SJCRH30 (cell line): ENCODE measurements around the gene ANKRD42. TPM values are rescaled to one million over a fixed set of nuclear protein-coding genes. Genes with fewer than 3 reads are reported as not detected.

Experiments
- DNase-seq, 2 experiments: peaks; one replicate each; pipeline ENCODE4 v3.0.0-alpha.2; 2015 to 2020
- H3K27ac ChIP-seq: fragments of 250-450 bp; sonication (Bioruptor Pico); 2 replicates; pipeline ENCODE4 v1.5.1; 2020; ENCODE audit warnings: mild to moderate bottlenecking, moderate library complexity
- H3K27me3 ChIP-seq: fragments of 250-450 bp; sonication (Bioruptor Pico); 2 replicates; pipeline ENCODE4 v1.5.1; 2020; ENCODE audit warnings: mild to moderate bottlenecking, moderate library complexity
- H3K36me3 ChIP-seq: fragments of 250-450 bp; sonication (Bioruptor Pico); 2 replicates; pipeline ENCODE4 v1.5.1; 2020; ENCODE audit warnings: mild to moderate bottlenecking, moderate library complexity
- H3K4me1 ChIP-seq: fragments of 250-450 bp; sonication (Bioruptor Pico); 2 replicates; pipeline ENCODE4 v1.5.1; 2020; ENCODE audit warnings: mild to moderate bottlenecking, moderate library complexity
- H3K4me3 ChIP-seq: fragments of 250-450 bp; sonication (Bioruptor Pico); 2 replicates; pipeline ENCODE4 v1.5.1; 2020; ENCODE audit warnings: mild to moderate bottlenecking, moderate library complexity
- H3K9me3 ChIP-seq: fragments of 250-450 bp; sonication (Bioruptor Pico); replicated peaks from 2 replicates; pipeline ENCODE4 v1.5.1; 2020; ENCODE audit warnings: mild to moderate bottlenecking, moderate library complexity
- total RNA-seq: library from RNA; depleted of rRNA; stranded (reverse); fragments of >200 nt; shearing (Covaris generic); gene quantifications from 2 replicates; pipeline ENCODE4 v1.2.3, GENCODE V29; 2014; rRNA removed

The ANKRD42 gene
- total RNA-seq, 1 experiment from 2014 or later = 2.6 TPM

DNA sequence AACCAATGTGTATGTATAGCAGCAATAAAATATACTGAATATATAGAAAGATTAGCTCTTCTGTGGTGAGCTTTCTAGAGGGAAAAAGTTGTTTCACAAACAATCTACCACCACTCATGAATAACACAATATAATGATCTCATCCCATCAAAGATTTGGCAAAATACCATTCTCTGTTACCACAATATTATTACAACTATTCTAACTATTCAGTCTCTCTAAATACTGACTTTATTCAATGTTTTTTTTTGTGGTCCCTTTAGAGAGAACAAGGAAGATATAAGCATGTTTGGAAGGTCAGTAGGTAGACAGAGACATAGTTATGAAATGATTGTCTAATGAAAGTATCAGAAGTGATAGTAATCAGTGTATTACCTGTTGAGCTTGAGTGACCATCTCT, 84.8 kb downstream of the ANKRD42 start:
- Histone ChIP-seq H3K27me3 (no peaks in the 10 kb centered on the region), H3K27ac (no peak overlapping the region), H3K4me3 (no peak overlapping the region), H3K36me3 (peaks cover 62% of the 10 kb centered on the region), H3K4me1 (no peaks in the 10 kb centered on the region; the same call in 1 of the 2 replicates), H3K9me3 (no peaks in the 10 kb centered on the region)
- DNase-seq = no peak

DNA sequence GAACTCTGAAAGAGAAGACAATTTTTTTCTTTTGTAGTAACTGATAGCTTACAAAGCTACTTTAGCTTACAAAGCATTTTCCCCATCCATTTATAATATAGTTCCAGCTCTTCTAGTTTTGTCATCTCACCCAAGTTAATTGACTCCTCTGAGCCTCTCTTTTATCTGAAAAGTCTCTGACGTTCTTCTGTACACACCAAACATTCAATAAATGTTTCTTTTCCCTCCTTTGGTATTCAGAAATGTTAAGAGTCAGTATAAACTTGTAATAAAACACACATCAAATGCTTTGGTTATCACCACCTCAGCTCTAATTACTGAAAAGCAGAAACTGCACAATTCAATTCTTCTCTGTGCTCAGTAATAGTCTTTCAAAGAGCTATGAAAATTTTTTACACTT, 86.7 kb downstream of the ANKRD42 start:
- DNase-seq = no peak
- Histone ChIP-seq H3K4me3 (no peak overlapping the region), H3K27ac (no peak overlapping the region), H3K36me3 (peaks cover 44% of the 10 kb centered on the region), H3K9me3 (no peaks in the 10 kb centered on the region), H3K4me1 (peaks cover 10% of the 10 kb centered on the region), H3K27me3 (no peaks in the 10 kb centered on the region)

DNA sequence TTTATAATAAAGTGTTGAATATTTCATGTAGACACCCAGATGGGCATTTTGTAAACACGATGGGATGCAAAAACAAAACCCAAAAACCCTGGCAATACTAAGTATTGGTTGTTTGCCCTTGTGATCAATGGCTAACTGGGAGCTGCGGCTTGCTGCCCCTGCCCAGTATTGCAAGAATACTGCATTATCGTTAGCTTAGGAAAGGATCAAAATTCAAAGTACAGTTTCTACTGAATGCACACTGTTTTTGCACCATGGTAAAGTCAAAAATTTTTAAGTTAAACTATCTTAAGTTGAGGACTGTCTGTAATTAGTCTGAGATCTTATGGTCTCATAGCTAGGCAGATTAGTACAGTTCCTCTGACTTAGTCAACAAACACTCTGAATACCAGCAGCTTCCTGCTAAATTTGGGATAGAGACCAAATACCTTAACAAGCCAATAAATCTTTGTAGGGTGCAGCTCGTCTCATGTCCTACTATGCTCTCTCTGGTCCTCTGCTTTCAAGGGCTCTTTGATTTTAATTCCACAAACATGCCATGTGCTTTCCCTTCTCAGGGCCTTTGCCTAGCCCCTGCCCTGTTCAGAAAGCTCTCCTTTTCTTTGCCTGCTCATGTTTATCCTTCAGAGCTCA, 88.7 kb downstream of the ANKRD42 start:
- H3K9me3 ChIP-seq = no peaks in the 10 kb centered on the region
- H3K36me3 ChIP-seq = peaks cover 25% of the 10 kb centered on the region
- H3K4me3 ChIP-seq = no peak overlapping the region
- peaks cover 10% of the 10 kb centered on the region for H3K4me1 ChIP-seq
- no peak for DNase-seq
- H3K27me3 ChIP-seq = no peaks in the 10 kb centered on the region
- no peak overlapping the region for H3K27ac ChIP-seq

DNA sequence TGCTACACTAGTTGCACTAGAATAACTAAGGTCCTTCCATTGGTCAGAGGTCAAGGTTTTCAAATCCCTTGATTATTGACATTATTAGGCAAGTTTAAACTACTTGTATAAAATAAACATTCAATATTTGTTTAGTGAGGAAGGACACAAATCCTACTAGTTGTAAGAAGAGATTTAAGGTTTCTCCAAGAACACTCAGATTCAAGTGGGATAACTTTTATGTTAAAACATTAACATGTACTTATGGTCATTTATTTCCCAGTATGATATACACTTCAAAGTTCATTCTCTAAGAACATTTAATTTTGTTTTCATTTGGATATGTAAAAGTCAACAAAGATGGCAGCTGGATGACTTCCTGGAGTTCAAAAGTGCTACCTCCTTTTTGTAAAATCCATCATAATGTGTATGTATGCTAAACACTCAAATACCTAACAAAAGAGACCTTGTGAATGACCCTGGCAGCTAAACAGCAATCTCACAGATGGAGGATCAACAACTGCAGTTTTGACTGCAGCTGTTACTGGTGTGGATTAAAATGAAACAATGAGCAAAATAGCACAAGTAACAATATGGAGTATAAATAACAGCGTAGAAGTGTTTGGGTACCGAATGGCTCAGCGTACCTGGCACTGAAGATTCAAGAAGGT, 91.1 kb downstream of the ANKRD42 start:
- DNase-seq = peak; percentile 76 to 90
- Histone ChIP-seq H3K9me3 (no peaks in the 10 kb centered on the region), H3K27me3 (no peaks in the 10 kb centered on the region), H3K36me3 (peaks cover 6% of the 10 kb centered on the region; the same call in 1 of the 2 replicates), H3K27ac (peak overlapping the region; percentile 98), H3K4me3 (peak overlapping the region; percentile 87), H3K4me1 (peaks cover 10% of the 10 kb centered on the region)

DNA sequence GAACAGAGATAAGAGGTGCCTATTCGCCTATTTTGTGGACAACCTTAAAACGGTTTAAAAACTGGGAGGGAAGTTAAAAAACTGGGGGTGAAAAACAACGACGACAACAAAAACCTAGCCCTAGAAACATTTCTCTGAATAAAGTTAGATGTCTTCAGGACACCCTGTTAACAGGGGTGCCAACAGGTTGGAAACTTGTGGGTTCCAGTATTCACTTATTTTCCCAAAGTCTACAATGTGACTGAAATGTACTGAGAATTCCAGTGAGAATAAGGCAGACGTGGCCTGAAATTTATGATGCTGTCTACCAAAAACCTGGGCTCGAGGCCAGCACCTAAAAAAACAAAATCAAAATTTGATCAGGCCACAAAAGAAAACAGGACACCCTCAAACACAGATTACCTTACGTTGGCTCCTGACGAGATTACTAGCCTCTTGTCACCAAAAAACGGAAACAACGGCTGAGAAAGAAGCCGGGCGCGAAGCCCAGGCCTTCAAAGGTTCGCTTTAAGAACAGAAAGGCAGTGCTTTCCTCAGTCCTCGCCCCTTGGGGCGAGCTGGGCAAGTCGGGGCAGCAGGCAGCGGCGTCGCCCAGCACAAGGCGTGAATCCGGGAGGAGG, 91.7 kb downstream of the ANKRD42 start:
- peak overlapping the region; percentile 98 for H3K27ac ChIP-seq
- peaks cover 10% of the 10 kb centered on the region for H3K4me1 ChIP-seq
- H3K27me3 ChIP-seq = no peaks in the 10 kb centered on the region
- H3K9me3 ChIP-seq = no peaks in the 10 kb centered on the region
- no peak for DNase-seq
- peaks cover 3% of the 10 kb centered on the region; the same call in 1 of the 2 replicates for H3K36me3 ChIP-seq
- H3K4me3 ChIP-seq = peak overlapping the region; percentile 87

DNA sequence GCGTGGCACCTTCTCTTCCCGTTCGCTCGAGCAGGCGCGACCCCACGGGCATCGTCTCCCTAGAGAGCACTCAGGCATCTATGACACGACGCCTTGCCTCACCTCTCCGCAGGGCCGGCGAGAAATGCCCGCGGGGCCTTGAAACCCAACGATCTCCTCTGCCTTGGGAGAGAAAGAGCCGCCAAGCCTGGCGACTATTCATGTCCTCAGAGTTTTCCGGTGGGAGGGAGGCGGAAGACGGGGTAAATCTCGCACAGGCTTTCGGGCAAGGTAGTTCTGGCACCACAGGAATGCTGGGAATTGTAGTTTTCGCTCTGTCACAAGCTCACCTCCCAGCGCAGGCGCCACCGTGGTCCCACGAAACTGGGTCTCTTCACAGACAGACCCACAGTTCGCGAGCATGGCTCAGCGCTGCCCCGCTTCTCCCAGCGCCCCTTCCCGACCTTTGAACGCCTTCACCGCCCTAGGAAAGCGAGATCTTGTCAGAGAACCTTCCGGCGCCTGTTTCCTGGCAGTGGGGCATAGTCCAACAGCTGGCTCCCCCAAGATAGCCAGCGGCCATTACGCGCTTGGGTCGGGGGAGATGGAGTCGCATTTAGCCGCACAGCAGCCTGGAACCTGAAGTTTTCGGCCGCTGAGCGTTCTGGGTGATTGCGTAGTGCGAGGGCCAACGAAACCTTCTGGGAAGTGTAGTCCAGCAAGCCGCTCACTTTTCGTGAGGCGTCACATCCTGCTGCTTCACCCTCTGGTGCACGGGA, 92.4 kb downstream of the ANKRD42 start, which contains the start of gene CCDC90B:
TSS of gene CCDC90B (minus strand) at position 597 of the 758 bp plus-strand sequence. CDS start at position 202, 395 bp downstream.
- DNase-seq = peak; percentile 98 to 100
- H3K27ac ChIP-seq = peak within 1 kb of the TSS; percentile 98
- H3K36me3 ChIP-seq = peaks cover 2% of the 10 kb centered on the region; the same call in 1 of the 2 replicates
- H3K4me3 ChIP-seq = peak within 1 kb of the TSS; percentile 87
- no peaks in the 10 kb centered on the region for H3K9me3 ChIP-seq
- H3K4me1 ChIP-seq = peaks cover 10% of the 10 kb centered on the region
- no peaks in the 10 kb centered on the region for H3K27me3 ChIP-seq

DNA sequence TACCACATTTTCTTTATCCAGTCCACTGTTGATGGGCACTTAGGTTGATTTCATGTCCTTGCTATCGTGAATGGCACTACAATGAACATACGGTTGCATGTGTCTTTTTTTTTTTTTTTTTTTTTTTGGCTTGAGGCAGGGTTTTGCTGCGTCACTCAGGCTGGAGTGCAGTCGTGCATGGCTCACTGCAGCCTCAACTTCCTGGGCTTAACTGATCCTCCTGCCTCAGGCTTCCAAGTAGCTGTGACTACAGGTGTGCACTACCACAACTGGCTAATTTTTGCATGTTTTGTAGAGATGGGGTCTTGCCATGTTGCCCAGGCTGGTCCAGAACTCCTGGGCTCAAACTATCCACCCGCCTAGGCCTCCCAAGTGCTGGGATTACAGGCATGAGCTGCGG, 94.1 kb downstream of the ANKRD42 start:
- Histone ChIP-seq H3K27me3 (no peaks in the 10 kb centered on the region), H3K36me3 (no peaks in the 10 kb centered on the region)

DNA sequence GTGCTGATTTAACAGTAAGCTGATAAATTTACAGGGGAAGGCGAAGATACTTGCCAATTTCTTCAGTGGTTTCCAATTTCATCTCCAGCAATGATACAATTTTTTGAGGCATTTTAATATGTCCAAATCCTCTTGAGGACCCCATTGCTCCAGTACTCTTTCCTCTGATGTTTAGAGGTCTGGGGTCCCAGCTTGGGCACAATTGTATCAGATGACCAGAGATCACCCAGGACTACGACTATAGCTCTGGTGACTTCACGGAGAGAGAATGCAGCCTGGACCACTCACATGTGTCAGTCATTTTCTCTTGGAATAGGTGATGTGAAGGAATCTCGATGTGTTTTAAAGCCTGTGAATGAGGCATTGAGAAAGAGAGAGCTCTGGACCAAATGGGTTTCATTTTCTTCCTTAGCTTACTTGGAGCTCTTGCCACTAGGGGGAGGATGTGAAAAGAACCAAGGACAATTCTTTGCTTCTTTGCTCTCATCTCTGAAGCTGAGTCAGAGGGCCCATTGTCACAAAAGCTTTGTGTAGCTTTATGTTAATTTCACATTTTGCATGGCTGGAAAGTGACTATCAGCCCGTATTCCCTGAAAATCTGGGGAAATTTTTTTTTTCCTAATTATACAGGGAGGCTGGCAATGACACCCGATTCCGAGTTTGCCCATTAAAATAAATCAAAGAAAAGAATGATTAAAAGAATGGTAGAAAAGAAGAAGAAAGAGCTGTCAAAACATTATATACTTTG, 99.4 kb downstream of the ANKRD42 start:
- H3K4me3 ChIP-seq = no peak overlapping the region

More for the DNA sequence above, 94.1 kb downstream of the ANKRD42 start:
- H3K27ac ChIP-seq = no peak overlapping the region
- no peaks in the 10 kb centered on the region for H3K9me3 ChIP-seq
- H3K4me1 ChIP-seq = peaks cover 10% of the 10 kb centered on the region
- no peak for DNase-seq
- H3K4me3 ChIP-seq = no peak overlapping the region

DNA sequence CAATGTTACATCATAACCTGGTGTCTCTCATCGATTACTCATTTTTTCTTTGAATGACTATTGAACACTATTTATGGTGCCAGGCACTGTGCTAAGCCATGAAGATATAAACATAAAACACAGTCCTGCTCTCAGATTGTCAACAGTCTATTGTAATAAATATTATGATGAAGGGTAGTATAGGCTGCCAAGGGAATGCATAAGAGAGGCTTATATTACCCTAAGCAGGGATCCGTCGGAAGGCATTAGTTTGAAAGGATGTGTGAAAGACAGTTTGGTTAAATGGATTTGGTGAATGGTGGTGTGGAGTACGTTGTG, 99.9 kb downstream of the ANKRD42 start:
- no peaks in the 10 kb centered on the region for H3K27me3 ChIP-seq
- no peak overlapping the region for H3K4me3 ChIP-seq
- no peaks in the 10 kb centered on the region for H3K4me1 ChIP-seq
- no peak for DNase-seq
- H3K36me3 ChIP-seq = no peaks in the 10 kb centered on the region
- no peaks in the 10 kb centered on the region for H3K9me3 ChIP-seq
- H3K27ac ChIP-seq = no peak overlapping the region

More for the DNA sequence above, 99.4 kb downstream of the ANKRD42 start:
- peak; percentile 49 to 78 for DNase-seq
- Histone ChIP-seq H3K4me1 (no peaks in the 10 kb centered on the region), H3K9me3 (no peaks in the 10 kb centered on the region), H3K27me3 (no peaks in the 10 kb centered on the region), H3K36me3 (no peaks in the 10 kb centered on the region), H3K27ac (no peak overlapping the region)

DNA sequence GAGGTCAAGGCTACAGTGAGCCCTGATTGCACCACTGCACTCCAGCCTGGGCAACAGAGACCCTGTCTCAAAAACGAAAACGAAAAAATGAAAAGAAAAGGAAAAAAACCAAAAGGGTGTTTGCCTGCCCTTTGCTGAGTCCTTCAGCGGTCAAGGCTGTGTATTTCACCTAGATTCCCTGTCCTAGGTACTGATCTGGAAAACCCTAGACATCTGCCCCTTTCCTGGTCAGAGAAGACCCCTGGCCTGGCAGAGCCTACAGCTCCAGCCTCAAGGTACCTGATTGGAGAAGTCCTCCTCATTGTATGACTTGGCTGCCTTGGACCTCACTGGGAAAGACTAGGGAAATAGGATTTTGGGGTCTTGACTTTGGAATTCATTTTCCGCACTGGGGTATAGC, 100.7 kb downstream of the ANKRD42 start:
- no peak overlapping the region for H3K4me3 ChIP-seq
- H3K27me3 ChIP-seq = no peaks in the 10 kb centered on the region
- no peak overlapping the region for H3K27ac ChIP-seq

More for the DNA sequence above, 100.7 kb downstream of the ANKRD42 start:
- DNase-seq = no peak
- Histone ChIP-seq H3K9me3 (no peaks in the 10 kb centered on the region), H3K4me1 (no peaks in the 10 kb centered on the region), H3K36me3 (no peaks in the 10 kb centered on the region)

Other genes with a start within 250 kb of the ANKRD42 start
- 8.0 and 8.2 TPM in 2 replicates for gene RAB30, start 121.8 kb upstream of the ANKRD42 start, total RNA-seq
- 55.9 and 71.1 TPM in 2 replicates for gene PCF11, start 36.6 kb upstream of the ANKRD42 start, total RNA-seq
- gene CCDC90B, start 92.7 kb downstream of the ANKRD42 start, total RNA-seq = 103 and 107 TPM in 2 replicates